ENCODE measurements around the gene SPTBN5.

- TF ChIP-seq CTCF (IDR thresholded peaks at IDR 0.05), result no peak
- no peak for TF ChIP-seq ZFX (IDR thresholded peaks at IDR 0.05; ENCODE audit: borderline replicate concordance)
Measured at GRCh38 chr15:41820791-41821423, 72.9 kb downstream of the SPTBN5 start.
